Liver (tissue), 9 donors: Measurements from ENCODE around the gene ITPKC. TPM values are rescaled to one million over a fixed set of nuclear protein-coding genes. Genes with fewer than 3 reads are reported as not detected.

Experiments used
- DNase-seq: peaks from one replicate; pipeline ENCODE4 v3.0.0-alpha.2; 2017; ENCODE audit warnings: low spot score
- H3K27ac ChIP-seq, 2 donors: one replicate each; pipeline ENCODE4 v1.7.0; 2013; ENCODE audit warnings: inconsistent platforms in 2 of 2, low read length in 2 of 2, control low read depth in 1 of 2, low read depth in 1 of 2, mild to moderate bottlenecking in 1 of 2
- H3K27me3 ChIP-seq, 4 donors: one replicate each; pipeline versions ENCODE4 v1.6.1 to v1.7.0; 2013; ENCODE audit warnings: low read length in 3 of 4, inconsistent platforms in 1 of 4, mild to moderate bottlenecking in 1 of 4, moderate library complexity in 1 of 4; ENCODE audit not compliant: control insufficient read depth in 4 of 4, insufficient read depth in 4 of 4
- H3K36me3 ChIP-seq, 4 donors: one replicate each; pipeline versions ENCODE4 v1.6.1 to v1.7.0; 2013; ENCODE audit warnings: low read length in 3 of 4, mild to moderate bottlenecking in 3 of 4, low read depth in 1 of 4, moderate library complexity in 1 of 4; ENCODE audit not compliant: control insufficient read depth in 4 of 4, insufficient read depth in 3 of 4
- H3K4me1 ChIP-seq, 4 donors: one replicate each; pipeline versions ENCODE4 v1.6.1 to v1.7.0; 2013; ENCODE audit warnings: low read length in 3 of 4, mild to moderate bottlenecking in 3 of 4, moderate library complexity in 1 of 4; ENCODE audit not compliant: control insufficient read depth in 4 of 4, insufficient read depth in 4 of 4
- H3K4me3 ChIP-seq, 3 donors: one replicate each; pipeline versions ENCODE4 v1.6.1 to v1.7.0; 2013; ENCODE audit warnings: low read length in 3 of 3, control low read depth in 1 of 3, low read depth in 1 of 3, mild to moderate bottlenecking in 1 of 3
- H3K9ac ChIP-seq, 2 donors: one replicate each; pipeline ENCODE4 v1.7.0; 2013; ENCODE audit warnings: low read length in 2 of 2, mild to moderate bottlenecking in 2 of 2, moderate library complexity in 2 of 2, control low read depth in 1 of 2, low read depth in 1 of 2
- H3K9me3 ChIP-seq, 4 donors: one replicate each; pipeline versions ENCODE4 v1.6.1 to v1.7.0; 2013; ENCODE audit warnings: low read length in 3 of 4; ENCODE audit not compliant: control insufficient read depth in 4 of 4
- EGR1 ChIP-seq, 2 donors: IDR thresholded peaks; 2 replicates each; pipeline ENCODE4 v1.6.1; 2016 to 2018; ENCODE audit warnings: antibody characterized with exemption in 2 of 2, low read depth in 2 of 2
- FOXA1 ChIP-seq: IDR thresholded peaks from 2 replicates; pipeline ENCODE4 v1.6.1; 2016; ENCODE audit warnings: antibody characterized with exemption
- GABPA ChIP-seq, 2 donors: IDR thresholded peaks in 1 of 2; conservative IDR thresholded peaks in 1 of 2; 2 replicates each; pipeline ENCODE4 v1.6.1; 2016; ENCODE audit warnings: antibody characterized with exemption in 2 of 2, mild to moderate bottlenecking in 1 of 2, moderate library complexity in 1 of 2
- HNF4A ChIP-seq, 2 donors: conservative IDR thresholded peaks; 2 replicates each; pipeline ENCODE4 v1.6.1; 2016; ENCODE audit warnings: antibody characterized with exemption in 2 of 2, mild to moderate bottlenecking in 2 of 2
- HNF4G ChIP-seq: IDR thresholded peaks from 2 replicates; pipeline ENCODE4 v1.6.1; 2016; ENCODE audit warnings: antibody characterized with exemption
- JUND ChIP-seq, 2 donors: IDR thresholded peaks; 2 replicates each; pipeline ENCODE4 v1.6.1; 2016; ENCODE audit warnings: antibody characterized with exemption in 2 of 2
- NR2F2 ChIP-seq: IDR thresholded peaks from 2 replicates; pipeline ENCODE4 v1.6.1; 2016; ENCODE audit warnings: antibody characterized with exemption
- RAD21 ChIP-seq, 2 donors: IDR thresholded peaks; 2 replicates each; pipeline ENCODE4 v1.6.1; 2016; ENCODE audit warnings: antibody characterized with exemption in 2 of 2, mild to moderate bottlenecking in 2 of 2
- RXRA ChIP-seq, 2 donors: IDR thresholded peaks; 2 replicates each; pipeline ENCODE4 v1.6.1; 2017 to 2018; ENCODE audit warnings: antibody characterized with exemption in 2 of 2, mild to moderate bottlenecking in 1 of 2
- SP1 ChIP-seq: IDR thresholded peaks from 2 replicates; pipeline ENCODE4 v1.6.1; 2018; ENCODE audit warnings: antibody characterized with exemption, mild to moderate bottlenecking
- TAF1 ChIP-seq: conservative IDR thresholded peaks from 2 replicates; pipeline ENCODE4 v1.6.1; 2016; ENCODE audit warnings: antibody characterized with exemption, mild to moderate bottlenecking
- YY1 ChIP-seq: IDR thresholded peaks from 2 replicates; pipeline ENCODE4 v1.6.1; 2016; ENCODE audit warnings: antibody characterized with exemption, mild to moderate bottlenecking
- WGBS: extraction: QIAGEN DNeasy Blood & Tissue Kit; methylation state at CpG from one replicate; pipeline ENCODE4 v1.1.7; 2013; 5-methylcytosine and 5-hydroxymethylcytosine counted together
- polyA plus RNA-seq, 2 donors: library from polyadenylated mRNA; stranded (reverse) in 1 of 2; unstranded in 1 of 2; fragments of 200-250 nt in 1 of 2; fragments of >200 nt in 1 of 2; fragmentation: Nextera tagmentation in 1 of 2; extraction: Ambion mirVana in 1 of 2; gene quantifications; one replicate each; pipeline versions ENCODE4 v1.2.1 to v1.2.3, GENCODE V29; 2013 to 2015
- total RNA-seq, 2 donors: library from RNA; depleted of rRNA; stranded (reverse); fragments of >200 nt; gene quantifications; one replicate each; pipeline ENCODE4 v1.2.3, GENCODE V29; 2014
- TF ChIP-seq, protein P1 (sequence below): IDR thresholded peaks from 2 replicates; pipeline ENCODE4 v1.6.1; 2016; ENCODE audit warnings: antibody characterized with exemption
- TF ChIP-seq, protein P2 (sequence below): fragments of 150-350 bp; IDR thresholded peaks from 2 replicates; pipeline ENCODE4 v1.5.1; 2017; ENCODE audit warnings: improper control_type of control experiment, low read depth, low read length; ENCODE audit not compliant: missing input control
- TF ChIP-seq, protein P3 (sequence below): IDR thresholded peaks from 2 replicates; pipeline ENCODE4 v1.6.1; 2016; ENCODE audit warnings: antibody characterized with exemption
- TF ChIP-seq, protein P4 (sequence below): IDR thresholded peaks from 2 replicates; pipeline ENCODE4 v1.6.1; 2016; ENCODE audit warnings: antibody characterized with exemption
- donor health status: healthy.
- donor health status: healthy.
- donor health status: healthy.
- donor health status: healthy.
- donor health status: healthy.

ITPKC gene
- total and polyA plus RNA-seq, 4 donors: 4.2 to 12.5 (median 7.7) TPM

DNA sequence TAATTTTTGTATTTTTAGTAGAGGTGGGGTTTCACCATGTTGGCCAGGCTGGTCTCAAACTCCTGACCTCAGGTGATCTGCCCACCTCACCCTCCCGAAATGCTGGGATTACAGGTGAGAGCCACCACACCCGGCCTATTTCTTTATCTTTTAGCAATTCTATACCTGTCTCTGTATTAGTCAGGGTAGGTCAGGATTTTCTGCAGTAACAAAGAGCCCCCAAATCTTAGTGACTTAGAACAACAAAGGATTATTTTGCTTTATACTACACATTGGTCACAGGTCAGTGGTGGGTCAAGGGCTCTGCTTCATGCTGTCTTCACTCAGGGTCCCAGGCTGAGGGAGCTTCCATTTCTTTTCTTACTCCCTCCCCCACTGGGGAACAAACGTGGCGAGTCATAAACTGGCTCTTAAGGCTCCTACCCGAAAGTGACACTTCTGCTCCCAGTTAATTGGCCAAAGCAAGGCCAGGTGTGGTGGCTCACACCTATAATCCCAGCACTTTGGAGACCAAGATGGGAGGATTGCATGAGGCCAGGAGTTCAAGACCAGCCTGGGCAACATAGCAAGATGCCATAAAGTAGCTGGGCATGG lies 6.8 kb downstream of the ITPKC start (continued):
- TF ChIP-seq, protein P1, sequence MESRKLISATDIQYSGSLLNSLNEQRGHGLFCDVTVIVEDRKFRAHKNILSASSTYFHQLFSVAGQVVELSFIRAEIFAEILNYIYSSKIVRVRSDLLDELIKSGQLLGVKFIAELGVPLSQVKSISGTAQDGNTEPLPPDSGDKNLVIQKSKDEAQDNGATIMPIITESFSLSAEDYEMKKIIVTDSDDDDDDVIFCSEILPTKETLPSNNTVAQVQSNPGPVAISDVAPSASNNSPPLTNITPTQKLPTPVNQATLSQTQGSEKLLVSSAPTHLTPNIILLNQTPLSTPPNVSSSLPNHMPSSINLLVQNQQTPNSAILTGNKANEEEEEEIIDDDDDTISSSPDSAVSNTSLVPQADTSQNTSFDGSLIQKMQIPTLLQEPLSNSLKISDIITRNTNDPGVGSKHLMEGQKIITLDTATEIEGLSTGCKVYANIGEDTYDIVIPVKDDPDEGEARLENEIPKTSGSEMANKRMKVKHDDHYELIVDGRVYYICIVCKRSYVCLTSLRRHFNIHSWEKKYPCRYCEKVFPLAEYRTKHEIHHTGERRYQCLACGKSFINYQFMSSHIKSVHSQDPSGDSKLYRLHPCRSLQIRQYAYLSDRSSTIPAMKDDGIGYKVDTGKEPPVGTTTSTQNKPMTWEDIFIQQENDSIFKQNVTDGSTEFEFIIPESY: no peak
- TF ChIP-seq HNF4A (conservative IDR thresholded peaks at IDR 0.05): no peak
- TF ChIP-seq GABPA (IDR thresholded peaks at IDR 0.05 in 1 of 2, conservative IDR thresholded peaks at IDR 0.05 in 1 of 2): no peak
- no peak for TF ChIP-seq EGR1 (IDR thresholded peaks at IDR 0.05; ENCODE audit: low read depth in 2 of 2)
- no peak for TF ChIP-seq RXRA (IDR thresholded peaks at IDR 0.05)
- TF ChIP-seq HNF4G: no peak

DNA sequence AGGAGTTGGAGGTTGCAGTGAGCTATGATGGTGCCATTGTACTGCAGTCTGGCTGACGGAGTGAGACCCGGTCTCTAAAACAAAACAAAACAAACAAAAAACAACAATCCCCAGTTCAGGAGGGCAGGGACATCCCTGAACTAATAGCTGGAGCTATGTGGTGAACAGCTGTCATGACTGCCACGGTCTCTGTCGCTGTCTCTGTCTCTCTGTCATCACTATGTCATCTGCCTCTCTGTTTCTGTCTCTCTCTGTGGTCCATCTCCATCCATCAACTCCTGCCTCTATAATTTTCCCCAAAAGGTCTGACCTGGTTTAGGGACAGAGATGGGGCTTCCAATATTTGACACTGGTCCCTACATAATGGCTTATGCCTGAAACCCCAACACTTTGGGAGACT lies 7.4 kb downstream of the ITPKC start:
- Histone ChIP-seq H3K9ac (no peak overlapping the region), H3K36me3 (peaks cover 11 to 34% (median 25%) of the 10 kb centered on the region in 4 donors), H3K4me1 (peaks cover 2 to 15% (median 9%) of the 10 kb centered on the region in 4 donors), H3K9me3 (no peaks in the 10 kb centered on the region), H3K27ac (no peak overlapping the region), H3K4me3 (no peak overlapping the region), H3K27me3 (no peaks in the 10 kb centered on the region)
- WGBS: 96% methylated on average over 4 of the region's 4 CpGs
- TF ChIP-seq, protein P2, sequence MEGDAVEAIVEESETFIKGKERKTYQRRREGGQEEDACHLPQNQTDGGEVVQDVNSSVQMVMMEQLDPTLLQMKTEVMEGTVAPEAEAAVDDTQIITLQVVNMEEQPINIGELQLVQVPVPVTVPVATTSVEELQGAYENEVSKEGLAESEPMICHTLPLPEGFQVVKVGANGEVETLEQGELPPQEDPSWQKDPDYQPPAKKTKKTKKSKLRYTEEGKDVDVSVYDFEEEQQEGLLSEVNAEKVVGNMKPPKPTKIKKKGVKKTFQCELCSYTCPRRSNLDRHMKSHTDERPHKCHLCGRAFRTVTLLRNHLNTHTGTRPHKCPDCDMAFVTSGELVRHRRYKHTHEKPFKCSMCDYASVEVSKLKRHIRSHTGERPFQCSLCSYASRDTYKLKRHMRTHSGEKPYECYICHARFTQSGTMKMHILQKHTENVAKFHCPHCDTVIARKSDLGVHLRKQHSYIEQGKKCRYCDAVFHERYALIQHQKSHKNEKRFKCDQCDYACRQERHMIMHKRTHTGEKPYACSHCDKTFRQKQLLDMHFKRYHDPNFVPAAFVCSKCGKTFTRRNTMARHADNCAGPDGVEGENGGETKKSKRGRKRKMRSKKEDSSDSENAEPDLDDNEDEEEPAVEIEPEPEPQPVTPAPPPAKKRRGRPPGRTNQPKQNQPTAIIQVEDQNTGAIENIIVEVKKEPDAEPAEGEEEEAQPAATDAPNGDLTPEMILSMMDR: no peak
- TF ChIP-seq, protein P3, sequence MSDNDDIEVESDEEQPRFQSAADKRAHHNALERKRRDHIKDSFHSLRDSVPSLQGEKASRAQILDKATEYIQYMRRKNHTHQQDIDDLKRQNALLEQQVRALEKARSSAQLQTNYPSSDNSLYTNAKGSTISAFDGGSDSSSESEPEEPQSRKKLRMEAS: no peak
- no peak for TF ChIP-seq RXRA (IDR thresholded peaks at IDR 0.05)
- no peak for TF ChIP-seq JUND (IDR thresholded peaks at IDR 0.05)
- no peak for TF ChIP-seq EGR1 (IDR thresholded peaks at IDR 0.05; ENCODE audit: low read depth in 2 of 2)
- TF ChIP-seq HNF4G: no peak
- no peak for TF ChIP-seq GABPA (IDR thresholded peaks at IDR 0.05 in 1 of 2, conservative IDR thresholded peaks at IDR 0.05 in 1 of 2)
- no peak for TF ChIP-seq HNF4A (conservative IDR thresholded peaks at IDR 0.05)
- no peak for TF ChIP-seq RAD21 (IDR thresholded peaks at IDR 0.05)
- TF ChIP-seq FOXA1: no peak
- TF ChIP-seq SP1: no peak
- TF ChIP-seq, protein P4, sequence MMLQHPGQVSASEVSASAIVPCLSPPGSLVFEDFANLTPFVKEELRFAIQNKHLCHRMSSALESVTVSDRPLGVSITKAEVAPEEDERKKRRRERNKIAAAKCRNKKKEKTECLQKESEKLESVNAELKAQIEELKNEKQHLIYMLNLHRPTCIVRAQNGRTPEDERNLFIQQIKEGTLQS: no peak
- no peak for DNase-seq

DNA sequence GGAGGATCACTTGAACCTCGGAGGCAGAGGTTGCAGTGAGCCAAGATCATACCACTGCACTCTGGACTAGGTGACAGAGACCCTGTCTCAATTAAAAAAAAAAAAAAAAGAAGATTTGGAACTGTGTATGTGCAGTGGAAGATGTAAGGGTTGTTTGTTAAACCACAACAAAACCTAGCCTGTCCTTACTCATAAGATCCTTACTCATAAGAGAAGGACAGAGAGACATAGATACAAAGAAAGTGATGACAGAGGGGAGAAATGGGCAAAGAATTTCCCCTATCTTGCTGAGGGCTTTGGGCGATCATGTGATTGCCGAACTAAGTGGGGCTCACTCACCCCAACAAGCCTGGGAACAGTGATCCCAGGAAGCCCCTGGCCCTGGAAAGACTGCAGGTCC lies 7.9 kb downstream of the ITPKC start:
- 98% methylated on average over 3 of the region's 3 CpGs for WGBS
- peaks cover 11 to 39% (median 28%) of the 10 kb centered on the region in 4 donors for H3K36me3 ChIP-seq

More for the DNA sequence above, 7.9 kb downstream of the ITPKC start:
- no peak for TF ChIP-seq HNF4G
- TF ChIP-seq, protein P1: no peak
- TF ChIP-seq TAF1: no peak
- TF ChIP-seq, protein P4: no peak
- TF ChIP-seq SP1: no peak
- no peak for TF ChIP-seq YY1
- TF ChIP-seq NR2F2: no peak
- Histone ChIP-seq H3K27ac (no peak overlapping the region), H3K9me3 (no peaks in the 10 kb centered on the region), H3K4me3 (no peak overlapping the region), H3K9ac (no peak overlapping the region), H3K27me3 (no peaks in the 10 kb centered on the region), H3K4me1 (peaks cover 2 to 11% (median 4%) of the 10 kb centered on the region in 4 donors)
- no peak for DNase-seq
